H1 (cell line): Measurements from ENCODE around the gene GDPD4. TPM values are rescaled to one million over a fixed set of nuclear protein-coding genes. Genes with fewer than 3 reads are reported as not detected.

ENCODE experiments used
- CTCF ChIA-PET: fragments of 300-600 bp; sonication (Branson Sonifier 250); formaldehyde crosslinking; loops from one replicate; lab custom pipeline; 2021; ENCODE audit not compliant: partially characterized antibody; lab: Charles Lee
- POLR2A ChIA-PET: fragments of 300-600 bp; sonication (Branson Sonifier 250); formaldehyde crosslinking; loops from one replicate; lab custom pipeline; 2021; ENCODE audit warnings: inconsistent platforms; ENCODE audit not compliant: partially characterized antibody; lab: Charles Lee
- DNase-seq, 2 experiments: peaks; one replicate each; pipeline versions ENCODE4 v3.0.0 to v3.0.0-alpha.2; 2010 to 2022; ENCODE audit warnings: low spot score in 2 of 2, low read depth in 1 of 2, mixed read lengths in 1 of 2
- FAIRE-seq: peaks from 2 replicates; lab custom pipeline; 2011; peaks lifted over from hg19 to GRCh38; lab: Jason Lieb, UNC
- H2AFZ ChIP-seq: 2 replicates; pipeline ENCODE4 v1.8.1; 2012; ENCODE audit warnings: low read length, inconsistent platforms
- H2AK5ac ChIP-seq: 2 replicates; pipeline ENCODE4 v1.6.1; 2013; ENCODE audit warnings: low read depth, low read length
- H2BK120ac ChIP-seq: replicated peaks from 2 replicates; pipeline ENCODE3; 2013; ENCODE audit warnings: low read depth, low read length, inconsistent platforms
- H2BK12ac ChIP-seq: 2 replicates; pipeline ENCODE4 v1.6.1; 2013; ENCODE audit warnings: low read depth, low read length
- H2BK15ac ChIP-seq: 2 replicates; pipeline ENCODE4 v1.6.1; 2013; ENCODE audit warnings: low read length
- H2BK20ac ChIP-seq: 2 replicates; pipeline ENCODE4 v1.6.1; 2013; ENCODE audit warnings: low read length
- H2BK5ac ChIP-seq: 2 replicates; pipeline ENCODE4 v1.6.1; 2013; ENCODE audit warnings: low read depth, low read length
- H3K14ac ChIP-seq: 2 replicates; pipeline ENCODE4 v1.6.1; 2013; ENCODE audit warnings: inconsistent platforms; ENCODE audit not compliant: insufficient read length
- H3K18ac ChIP-seq: 2 replicates; pipeline ENCODE4 v1.6.1; 2013; ENCODE audit warnings: low read length; ENCODE audit errors: extremely low read depth
- H3K23ac ChIP-seq: 2 replicates; pipeline ENCODE4 v1.6.1; 2013; ENCODE audit warnings: inconsistent platforms; ENCODE audit not compliant: insufficient read length
- H3K23me2 ChIP-seq: 2 replicates; pipeline ENCODE4 v1.6.1; 2013; ENCODE audit warnings: low read depth, low read length
- H3K27ac ChIP-seq: 2 replicates; pipeline ENCODE4 v1.6.1; 2011; ENCODE audit warnings: low read depth, low read length, inconsistent platforms
- H3K27me3 ChIP-seq, 4 experiments: replicated peaks in 1 of 4; 1 replicate in 1 of 4; 2 replicates in 3 of 4; pipeline versions ENCODE4 v1.6.1 to v1.8.1; 2011 to 2013; ENCODE audit warnings: low read length in 3 of 4, mild to moderate bottlenecking in 3 of 4, inconsistent platforms in 2 of 4, mixed read lengths in 2 of 4, moderate library complexity in 1 of 4; ENCODE audit not compliant: control insufficient read depth in 3 of 4, insufficient read depth in 3 of 4; ENCODE audit errors: extremely low read depth in 1 of 4
- H3K36me3 ChIP-seq, 4 experiments: 2 replicates each; pipeline versions ENCODE4 v1.6.1 to v1.8.1; 2011 to 2013; ENCODE audit warnings: mild to moderate bottlenecking in 4 of 4, low read length in 3 of 4, moderate library complexity in 2 of 4, control low read depth in 1 of 4, inconsistent platforms in 1 of 4; ENCODE audit not compliant: insufficient read depth in 4 of 4, control insufficient read depth in 2 of 4
- H3K4ac ChIP-seq: replicated peaks from 2 replicates; pipeline ENCODE3; 2013; ENCODE audit warnings: low read length, low read depth, mixed read lengths, inconsistent platforms; ENCODE audit not compliant: insufficient read length
- H3K4me1 ChIP-seq, 4 experiments: replicated peaks in 1 of 4; 1 replicate in 1 of 4; 2 replicates in 3 of 4; pipeline versions ENCODE4 v1.6.1 to v1.8.1; 2011 to 2013; ENCODE audit warnings: low read length in 3 of 4, inconsistent platforms in 2 of 4, mixed read lengths in 1 of 4; ENCODE audit not compliant: insufficient read depth in 4 of 4, control insufficient read depth in 3 of 4
- H3K4me2 ChIP-seq, 2 experiments: 2 replicates each; pipeline versions ENCODE4 v1.6.1 to v1.8.1; 2011 to 2013; ENCODE audit warnings: low read depth in 2 of 2, low read length in 2 of 2, control low read depth in 1 of 2, inconsistent platforms in 1 of 2, mild to moderate bottlenecking in 1 of 2; ENCODE audit not compliant: insufficient read depth in 1 of 2
- H3K4me3 ChIP-seq, 4 experiments: fragments of 200-600, 300-600 bp in 1 of 4; sonication (generic), shearing (Covaris generic), sonication (Bioruptor Twin) in 1 of 4; 2 replicates each; pipeline versions ENCODE4 v1.5.1 to v1.8.1; 2011 to 2016; ENCODE audit warnings: low read length in 4 of 4, low read depth in 3 of 4, control low read depth in 2 of 4, inconsistent platforms in 2 of 4, mild to moderate bottlenecking in 2 of 4, mixed read lengths in 1 of 4, moderate library complexity in 1 of 4; ENCODE audit not compliant: insufficient read depth in 2 of 4; ENCODE audit errors: extremely low read depth in 1 of 4
- H3K56ac ChIP-seq: replicated peaks from 2 replicates; pipeline ENCODE3; 2013; ENCODE audit warnings: low read depth, mild to moderate bottlenecking, mixed read lengths, low read length, inconsistent platforms; ENCODE audit not compliant: insufficient read length
- H3K79me1 ChIP-seq: 2 replicates; pipeline ENCODE4 v1.6.1; 2013; ENCODE audit warnings: low read depth, low read length, control low read depth
- H3K79me2 ChIP-seq, 2 experiments: 2 replicates each; pipeline versions ENCODE4 v1.6.1 to v1.8.1; 2012 to 2013; ENCODE audit warnings: low read length in 2 of 2, mild to moderate bottlenecking in 2 of 2, inconsistent platforms in 1 of 2; ENCODE audit not compliant: insufficient read depth in 2 of 2, control insufficient read depth in 1 of 2
- H3K9ac ChIP-seq, 4 experiments: replicated peaks in 1 of 4; 1 replicate in 1 of 4; 2 replicates in 3 of 4; pipeline versions ENCODE4 v1.6.1 to v1.8.1; 2011 to 2013; ENCODE audit warnings: low read depth in 3 of 4, low read length in 3 of 4, control low read depth in 2 of 4, mild to moderate bottlenecking in 2 of 4, moderate library complexity in 2 of 4, inconsistent platforms in 1 of 4; ENCODE audit errors: extremely low read depth in 1 of 4
- H3K9me3 ChIP-seq, 2 experiments: 2 replicates each; pipeline versions ENCODE4 v1.6.1 to v1.8.1; 2012 to 2013; ENCODE audit warnings: mild to moderate bottlenecking in 2 of 2, moderate library complexity in 2 of 2, control low read depth in 1 of 2, inconsistent platforms in 1 of 2, low read depth in 1 of 2, low read length in 1 of 2, mixed read lengths in 1 of 2; ENCODE audit not compliant: insufficient read depth in 2 of 2
- H4K20me1 ChIP-seq, 2 experiments: replicated peaks in 1 of 2; 2 replicates each; pipeline versions ENCODE3 to v1.8.1; 2011 to 2013; ENCODE audit warnings: inconsistent platforms in 2 of 2, low read length in 2 of 2, mild to moderate bottlenecking in 1 of 2; ENCODE audit not compliant: insufficient read depth in 2 of 2, control insufficient read depth in 1 of 2
- H4K5ac ChIP-seq: 2 replicates; pipeline ENCODE4 v1.6.1; 2013; ENCODE audit warnings: low read length, low read depth, mixed read lengths, inconsistent platforms; ENCODE audit not compliant: insufficient read length
- H4K8ac ChIP-seq: 2 replicates; pipeline ENCODE4 v1.8.0; 2013; ENCODE audit warnings: mild to moderate bottlenecking, moderate library complexity, low read length, inconsistent platforms; ENCODE audit not compliant: insufficient read depth; ENCODE audit errors: extremely low read depth
- H4K91ac ChIP-seq: replicated peaks from 2 replicates; pipeline ENCODE3; 2013; ENCODE audit warnings: low read length, mixed read lengths, inconsistent platforms; ENCODE audit not compliant: insufficient read length
- BRCA1 ChIP-seq: IDR thresholded peaks from 2 replicates; pipeline ENCODE4 v1.6.1; 2012; ENCODE audit warnings: low read depth, low read length, improper control_type of control experiment
- CBX5 ChIP-seq: fragments of 300-800, 300-1000 bp; sonication (generic); IDR thresholded peaks from 2 replicates; pipeline ENCODE4 v1.7.1; 2016; ENCODE audit warnings: antibody characterized with exemption, low read length, low read depth
- E2F6 ChIP-seq: IDR thresholded peaks from 2 replicates; pipeline ENCODE4 v1.6.1; 2012; ENCODE audit warnings: inconsistent platforms
- EGR1 ChIP-seq: IDR thresholded peaks from 2 replicates; pipeline ENCODE4 v1.6.1; 2011; ENCODE audit warnings: low read depth, low read length, borderline replicate concordance
- NRF1 ChIP-seq: IDR thresholded peaks from 2 replicates; pipeline ENCODE4 v1.6.1; 2011; ENCODE audit warnings: mild to moderate bottlenecking, low read depth, low read length, improper control_type of control experiment
- POU5F1 ChIP-seq: IDR thresholded peaks from 2 replicates; pipeline ENCODE4 v1.6.1; 2011; ENCODE audit warnings: low read depth, mild to moderate bottlenecking, low read length, moderate library complexity
- SAP30 ChIP-seq: fragments of 300-600 bp; sonication (generic); IDR thresholded peaks from 2 replicates; pipeline ENCODE4 v1.7.1; 2012; ENCODE audit warnings: low read length, moderate library complexity, mild to moderate bottlenecking, inconsistent platforms; ENCODE audit not compliant: insufficient read depth, insufficient replicate concordance
- SP4 ChIP-seq: IDR thresholded peaks from 2 replicates; pipeline ENCODE4 v1.6.1; 2012; ENCODE audit warnings: low read length, inconsistent platforms
- TEAD4 ChIP-seq: IDR thresholded peaks from 2 replicates; pipeline ENCODE4 v1.6.1; 2012; ENCODE audit warnings: low read depth, low read length, inconsistent platforms, mixed read lengths
- USF2 ChIP-seq: IDR thresholded peaks from 2 replicates; pipeline ENCODE4 v1.6.1; 2011; ENCODE audit warnings: low read length, improper control_type of control experiment
- WGBS, 2 experiments: shearing (Covaris generic) in 1 of 2; methylation state at CpG; one replicate each; pipeline versions ENCODE4 v1.1.6 to v1.1.7; 2013 to 2015; ENCODE audit warnings: low lambda C conversion rate in 2 of 2, mixed read lengths in 2 of 2, inconsistent platforms in 1 of 2, low coverage in 1 of 2, missing lambda C conversion rate in 1 of 2; ENCODE audit not compliant: insufficient replicate concordance in 2 of 2, insufficient coverage in 1 of 2, insufficient read length in 1 of 2; ENCODE audit errors: extremely low coverage in 1 of 2, missing lambda C conversion rate in 1 of 2; 5-methylcytosine and 5-hydroxymethylcytosine counted together
- polyA plus RNA-seq, 7 experiments: library from polyadenylated mRNA; depleted of rRNA in 3 of 7; stranded (reverse) in 5 of 7; unstranded in 2 of 7; fragments of >200 nt in 5 of 7; fragments of 200-250 nt in 2 of 7; gene quantifications; 1 replicate in 5 of 7; 2 replicates in 1 of 7; 4 replicates in 1 of 7; pipeline versions ENCODE4 v1.2.1 to v1.2.3, GENCODE V29; 2011 to 2013; ENCODE audit warnings: missing spikeins in 2 of 7, mixed read lengths in 2 of 7
- total RNA-seq: library from RNA; stranded (reverse); fragmentation: NEBNext Ultra II Directional; extraction: Animal tissue kit (Norgen Biotek cat#: 25700); gene quantifications from 2 replicates; pipeline ENCODE4 v1.2.1, GENCODE V29; 2021

GDPD4 gene
- total and polyA plus RNA-seq, 2 of the 8 experiments (the other 6 are each of a cell fraction or from before 2014, with no cell fraction given): not detected

GRCh38 chr11:77202941-77203900 is 98.3 kb downstream of the GDPD4 start:
- H2BK20ac ChIP-seq: no peak overlapping the region
- H2BK15ac ChIP-seq: no peak overlapping the region
- H4K5ac ChIP-seq: no peak overlapping the region
- H3K18ac ChIP-seq: no peak overlapping the region; the same call in 1 of the 2 replicates
- ChIA-PET POLR2A (interaction anchor here (0.6 kb wide), 1 partner anchor 616 kb away, joined by 3 read pairs; no protein-coding TSS in a partner anchor), CTCF (interaction anchor here (0.6 to 5.9 kb wide), 11 partner anchors 8 to 354 kb away, joined by 3 to 35 read pairs (median 6); partner anchors contain the start of gene MYO7A)
- DNase-seq: no peak
- H4K20me1 ChIP-seq: no peaks in the 10 kb centered on the region
- no peak overlapping the region for H2BK120ac ChIP-seq
- no peak overlapping the region for H3K23ac ChIP-seq
- no peak overlapping the region for H3K9ac ChIP-seq
- no peak overlapping the region for H3K4me3 ChIP-seq
- H3K14ac ChIP-seq: no peak overlapping the region
- no peaks in the 10 kb centered on the region; a peak in 1 of 7 replicates for H3K4me1 ChIP-seq
- H3K79me1 ChIP-seq: no peaks in the 10 kb centered on the region
- H3K79me2 ChIP-seq: no peaks in the 10 kb centered on the region
- no peak overlapping the region for H3K56ac ChIP-seq
- H3K36me3 ChIP-seq: no peaks in the 10 kb centered on the region
- H4K91ac ChIP-seq: peak overlapping the region; percentile 37
- no peaks in the 10 kb centered on the region for H3K23me2 ChIP-seq
- H3K27ac ChIP-seq: no peak overlapping the region
- WGBS, 2 experiments: 87% methylated on average over 25 of the region's 25 CpGs; no CpG with 5 or more reads in 1 of the 2 experiments
- H3K9me3 ChIP-seq: no peaks in the 10 kb centered on the region
- H4K8ac ChIP-seq: peak overlapping the region; percentile 38; the same call in 1 of the 2 replicates
- no peak overlapping the region for H2BK5ac ChIP-seq
- no peak for FAIRE-seq
- no peak overlapping the region for H3K4me2 ChIP-seq
- no peak overlapping the region for H2BK12ac ChIP-seq
- no peak overlapping the region for H2AK5ac ChIP-seq
- H3K4ac ChIP-seq: no peak overlapping the region
- no peak overlapping the region for H2AFZ ChIP-seq
- no peaks in the 10 kb centered on the region; a peak in 1 of 7 replicates for H3K27me3 ChIP-seq
- TF ChIP-seq SAP30 (no peak), SP4 (no peak), E2F6 (no peak), USF2 (no peak), CBX5 (no peak), BRCA1 (no peak), POU5F1 (no peak), NRF1 (no peak), TEAD4 (no peak), EGR1 (no peak)
